Erythroblast (primary cell): ENCODE measurements around the gene CTAG2.
"Not testable (repeated sequence)": the region's sequence is repeated elsewhere in the genome, so short reads cannot be mapped to it uniquely, and the experiment has no call there.

Experiments
- GATA1 ChIP-seq: IDR thresholded peaks from 2 replicates; pipeline ENCODE4 v1.6.1; 2011; ENCODE audit warnings: low read depth, mild to moderate bottlenecking, control low read depth, low read length, moderate library complexity
- POLR2A ChIP-seq: IDR thresholded peaks from 2 replicates; pipeline ENCODE4 v1.6.1; 2011; ENCODE audit warnings: mild to moderate bottlenecking, low read length

DNA sequence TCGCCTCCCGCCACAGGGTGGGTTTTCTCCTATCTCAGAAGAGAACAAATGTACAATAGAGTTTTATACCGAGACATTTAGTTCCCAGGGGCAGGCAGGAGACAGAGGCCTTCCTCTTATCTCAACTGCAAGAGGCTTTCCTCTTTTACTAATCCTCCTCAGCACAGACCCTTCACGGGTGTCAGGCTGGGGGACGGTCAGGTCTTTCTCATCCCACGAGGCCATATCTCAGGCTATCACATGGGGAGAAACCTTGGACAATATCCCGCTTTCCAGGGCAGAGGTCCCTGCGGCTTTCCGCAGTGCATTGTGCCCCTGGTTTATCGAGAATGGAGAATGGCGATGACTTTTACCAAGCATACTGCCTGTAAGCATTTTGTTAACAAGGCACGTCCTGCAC is 44.6 kb downstream of the CTAG2 start:
- not testable (repeated sequence) for TF ChIP-seq POLR2A, GATA1
